ENCODE measurements around the gene HDAC4.

DNA sequence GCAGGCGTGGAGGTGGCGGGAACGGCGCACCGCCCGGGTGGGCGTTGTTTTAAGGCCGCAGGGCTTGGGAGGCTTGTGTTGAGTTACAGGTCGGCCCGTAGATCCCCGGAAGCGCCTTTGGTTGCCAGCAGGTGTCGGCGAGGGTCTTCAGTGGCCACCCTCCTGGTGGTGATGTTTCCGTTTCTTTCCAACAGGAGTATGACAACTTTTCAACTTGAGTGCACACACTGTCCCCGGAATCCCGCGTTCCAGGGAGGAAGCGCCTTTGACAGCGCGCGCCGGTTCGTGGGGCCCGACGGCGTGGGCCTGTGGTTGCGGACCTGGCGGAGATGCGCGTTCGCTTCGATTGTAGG lies 1.0 kb upstream of the HDAC4 start:
- no peak for TF ChIP-seq CTCF (IDR thresholded peaks at IDR 0.05)
- no peak for TF ChIP-seq POLR2A (IDR thresholded peaks at IDR 0.05)
